ENCODE results near the gene HDAC9. TPM values are rescaled to one million over a fixed set of nuclear protein-coding genes. Genes with fewer than 3 reads are reported as not detected.

The HDAC9 gene
- 10 to 100 TPM in 1 of 3 donors, 1 to 10 TPM in 2; 8.1 to 12.7 (median 9.5) TPM for polyA plus RNA-seq (ENCODE audit: insufficient read length in 3 of 3)

GRCh38 chr7:18495412-18496340 is at the start of gene HDAC9:
HDAC9 (plus strand) TSS chr7:18495749; CDS start chr7:18496303, 554 bp downstream.
- DNase-seq (ENCODE audit: low read depth in 3 of 3, low spot score in 2 of 3), result peak; percentile 31 to 41 (median 36)

DNA sequence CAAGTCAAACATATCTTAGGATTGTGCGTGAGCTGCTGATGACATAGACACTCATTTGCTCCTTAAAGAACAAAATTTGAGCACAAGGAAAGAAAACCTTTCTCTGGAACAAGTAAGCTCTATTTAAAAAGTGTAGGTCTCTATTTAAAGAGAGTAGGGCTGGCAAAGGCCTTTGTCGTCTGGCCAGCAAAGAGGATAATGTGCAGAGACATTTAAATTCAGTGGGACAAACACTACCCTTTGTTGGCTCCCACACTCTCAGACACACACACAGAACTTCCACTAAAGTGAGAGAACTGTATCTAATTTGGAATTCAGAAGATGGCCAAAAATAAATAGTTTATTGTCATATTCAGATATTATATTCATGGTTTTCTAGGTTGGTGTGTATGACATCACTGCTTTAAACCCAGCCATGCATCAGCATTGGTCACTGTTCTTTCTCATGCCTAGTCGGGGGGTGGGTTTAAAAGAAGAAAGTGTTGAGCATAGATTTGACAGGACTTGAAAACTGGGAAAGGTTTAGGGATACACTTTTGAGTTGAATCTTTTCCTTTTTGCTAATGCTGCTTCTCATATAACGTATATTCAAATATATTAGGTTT is 49.5 kb upstream of the HDAC9 start:
- DNase-seq (ENCODE audit: low read depth in 3 of 3, low spot score in 2 of 3), result no peak

- DNase-seq (ENCODE audit: low read depth in 3 of 3, low spot score in 2 of 3), result no peak
Observed at GRCh38 chr7:18450019-18450418, 45.5 kb upstream of the HDAC9 start.

GRCh38 chr7:18455606-18456005 is 39.9 kb upstream of the HDAC9 start:
- no peak for DNase-seq (ENCODE audit: low read depth in 3 of 3, low spot score in 2 of 3)

GRCh38 chr7:18457832-18458231 is 37.7 kb upstream of the HDAC9 start:
- no peak for DNase-seq (ENCODE audit: low read depth in 3 of 3, low spot score in 2 of 3)

DNA sequence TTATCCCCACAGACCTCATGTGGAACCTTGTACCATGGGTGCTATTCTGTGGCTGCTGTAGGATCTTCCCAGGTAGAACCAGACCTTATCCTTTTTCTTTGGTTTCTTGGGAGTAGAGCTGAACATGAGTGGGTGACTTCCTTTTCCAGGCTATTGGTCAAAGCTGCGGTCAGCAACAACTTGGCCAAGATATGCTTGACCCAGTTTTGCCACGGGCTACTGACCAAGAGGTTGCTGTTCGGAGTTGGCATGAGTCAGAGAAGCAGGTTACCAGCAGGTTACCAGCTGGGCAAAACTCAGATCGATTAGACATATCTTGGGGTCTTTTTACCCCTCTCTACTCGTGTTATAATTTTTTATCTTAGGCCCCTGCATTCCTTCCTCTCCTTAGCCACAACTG is 36.7 kb upstream of the HDAC9 start:
- DNase-seq (ENCODE audit: low read depth in 3 of 3, low spot score in 2 of 3), result no peak

- no peak for DNase-seq (ENCODE audit: low read depth in 3 of 3, low spot score in 2 of 3)
Observed at GRCh38 chr7:18459484-18460245, 35.9 kb upstream of the HDAC9 start.

DNA sequence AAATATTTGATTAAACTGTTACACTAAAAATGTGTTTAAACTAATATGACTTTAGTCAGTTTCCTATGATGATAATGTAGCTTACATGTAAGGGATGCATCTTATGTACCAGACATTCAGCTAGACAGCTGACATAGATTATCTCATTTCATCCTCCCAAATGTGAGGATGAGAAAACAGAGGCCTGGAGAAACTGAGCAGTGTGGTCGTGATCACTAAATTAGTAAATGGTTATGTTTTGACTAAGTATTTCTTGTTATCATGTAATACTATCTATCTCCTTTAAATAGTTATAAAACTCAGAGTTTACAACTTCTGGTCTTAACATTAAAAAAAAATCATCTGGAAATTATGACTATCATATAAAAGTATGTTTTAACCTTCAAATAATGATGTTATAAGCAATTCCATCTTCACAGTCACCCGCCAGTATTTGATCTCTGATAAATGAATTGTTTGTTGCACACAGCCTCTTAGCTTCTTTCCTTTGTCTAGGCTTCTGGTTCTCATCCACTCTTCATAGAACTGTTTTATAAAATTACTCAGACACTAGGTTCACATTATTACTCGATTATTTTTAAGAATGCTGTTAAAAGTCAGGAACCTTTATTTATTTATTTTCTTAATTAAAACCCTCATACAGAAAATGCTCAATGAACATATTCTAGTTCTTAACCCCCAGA is 33.6 kb upstream of the HDAC9 start:
- DNase-seq (ENCODE audit: low read depth in 3 of 3, low spot score in 2 of 3), result no peak

DNA sequence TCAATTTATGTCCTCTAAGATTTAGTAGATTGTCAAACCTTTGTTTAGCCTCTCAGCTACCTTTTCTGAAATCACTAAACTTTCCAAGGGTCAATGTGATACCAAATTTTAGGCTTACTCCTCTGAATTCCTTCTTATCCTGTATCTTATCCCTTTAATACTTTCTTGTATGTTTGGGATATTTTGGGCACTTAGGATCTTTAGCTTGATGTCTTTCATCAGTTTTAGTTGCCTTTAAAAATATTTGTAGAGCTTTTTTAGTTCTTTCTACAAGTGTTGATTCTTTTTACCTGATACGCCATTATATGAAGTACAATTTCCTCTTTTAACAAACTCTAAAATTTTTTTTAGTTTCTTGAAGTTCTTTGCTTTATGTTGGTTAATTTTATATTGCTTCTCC is 30.7 kb upstream of the HDAC9 start:
- DNase-seq (ENCODE audit: low read depth in 3 of 3, low spot score in 2 of 3), result no peak

DNA sequence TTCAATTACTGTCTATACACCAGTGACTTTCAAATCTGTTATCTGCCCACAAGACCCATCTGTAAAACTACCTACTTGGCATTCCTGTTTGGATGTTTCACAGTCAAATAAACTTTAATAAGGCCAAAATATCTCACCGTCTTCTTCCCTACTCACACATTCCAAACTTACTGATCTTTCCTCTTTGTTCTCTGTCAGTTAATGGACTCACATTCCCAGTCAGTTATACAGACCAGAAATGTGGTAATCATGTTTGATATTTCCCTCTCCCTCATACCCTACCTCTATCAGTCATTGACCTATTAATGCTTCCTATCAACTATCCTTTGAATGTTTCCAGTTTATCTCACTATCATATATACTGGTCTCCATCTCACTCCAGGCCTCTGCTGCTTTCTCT is 28.5 kb upstream of the HDAC9 start:
- no peak for DNase-seq (ENCODE audit: low read depth in 3 of 3, low spot score in 2 of 3)

GRCh38 chr7:18468795-18469194 is 26.8 kb upstream of the HDAC9 start:
- no peak for DNase-seq (ENCODE audit: low read depth in 3 of 3, low spot score in 2 of 3)

GRCh38 chr7:18469316-18469715 is 26.2 kb upstream of the HDAC9 start:
- no peak for DNase-seq (ENCODE audit: low read depth in 3 of 3, low spot score in 2 of 3)

DNA sequence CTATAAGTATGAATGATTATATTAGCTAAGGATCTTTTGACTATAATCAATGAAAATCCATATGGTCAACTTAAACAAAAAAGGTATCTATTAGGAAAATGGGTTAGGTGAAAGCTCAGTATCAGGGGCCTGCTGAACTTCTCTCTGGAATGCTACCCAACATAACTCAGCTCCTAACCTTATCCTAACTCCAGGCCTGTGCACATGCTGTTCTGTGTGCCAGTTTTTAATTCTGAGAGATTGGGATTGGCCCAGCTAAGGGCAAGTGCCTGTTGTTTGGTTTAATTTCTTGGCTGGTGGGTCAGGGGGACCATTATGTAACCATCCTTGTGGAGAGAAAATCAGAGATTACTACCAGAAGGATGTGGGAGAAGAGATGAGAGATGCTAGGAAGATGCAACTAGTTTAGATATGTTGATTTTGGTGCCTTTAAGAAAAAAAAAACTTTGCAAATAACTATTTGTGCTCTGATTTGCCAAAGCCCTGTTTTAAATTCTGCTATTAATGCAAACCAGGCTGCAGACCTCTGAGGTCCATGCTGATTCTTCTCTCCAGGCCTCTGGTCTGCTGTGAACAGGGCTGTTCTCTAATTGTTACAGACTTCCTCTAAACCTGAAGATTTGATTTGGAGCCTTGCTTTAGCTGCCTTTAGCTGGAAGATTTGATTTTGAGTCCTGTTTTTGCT is 23.9 kb upstream of the HDAC9 start:
- no peak for DNase-seq (ENCODE audit: low read depth in 3 of 3, low spot score in 2 of 3)

DNA sequence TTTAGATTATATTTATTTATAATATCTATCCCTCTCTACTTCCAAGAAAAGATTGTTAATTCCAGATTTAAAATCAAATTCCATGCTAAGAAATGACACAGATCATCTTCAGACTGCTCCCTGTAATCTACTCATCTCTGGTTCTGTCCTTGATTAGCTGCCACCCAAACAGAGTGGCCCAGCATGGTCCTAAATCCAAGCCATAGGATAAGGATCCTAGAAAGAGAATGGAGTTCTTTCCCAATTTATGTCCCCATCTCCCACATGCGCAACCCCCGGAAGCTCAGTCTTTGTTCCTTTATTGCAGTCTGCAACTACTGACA is 23.4 kb upstream of the HDAC9 start:
- no peak for DNase-seq (ENCODE audit: low read depth in 3 of 3, low spot score in 2 of 3)

GRCh38 chr7:18473119-18473518 is 22.4 kb upstream of the HDAC9 start:
- no peak for DNase-seq (ENCODE audit: low read depth in 3 of 3, low spot score in 2 of 3)

GRCh38 chr7:18474944-18475343 is 20.6 kb upstream of the HDAC9 start:
- DNase-seq (ENCODE audit: low read depth in 3 of 3, low spot score in 2 of 3), result no peak

GRCh38 chr7:18475488-18475887 is 20.1 kb upstream of the HDAC9 start:
- no peak for DNase-seq (ENCODE audit: low read depth in 3 of 3, low spot score in 2 of 3)

- DNase-seq (ENCODE audit: low read depth in 3 of 3, low spot score in 2 of 3), result no peak
Observed at GRCh38 chr7:18481776-18482175, 13.8 kb upstream of the HDAC9 start.

DNA sequence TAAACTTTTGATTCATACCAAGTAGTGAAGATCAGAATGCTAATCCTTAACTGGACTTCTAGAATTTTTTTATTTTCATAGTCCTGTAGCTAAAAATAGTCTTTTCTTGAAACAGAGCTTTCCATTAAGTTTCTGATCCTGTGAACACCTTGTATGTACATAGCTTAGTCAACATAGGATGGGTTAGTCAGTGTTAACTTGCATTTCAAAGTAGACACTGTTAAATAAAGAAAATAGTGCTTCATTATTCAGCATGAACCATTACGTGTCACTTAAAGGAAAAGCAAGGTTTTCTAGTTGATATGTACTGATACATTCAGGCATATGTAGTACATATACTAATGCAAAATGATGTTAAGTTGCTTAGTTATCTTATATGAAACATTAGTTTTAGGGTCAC is 7.5 kb upstream of the HDAC9 start:
- DNase-seq (ENCODE audit: low read depth in 3 of 3, low spot score in 2 of 3), result no peak

- DNase-seq (ENCODE audit: low read depth in 3 of 3, low spot score in 2 of 3), result no peak
Observed at GRCh38 chr7:18489624-18490023, 5.9 kb upstream of the HDAC9 start.
